Hematopoietic multipotent progenitor cell treated with erythropoietin and hydrocortisone succinate and interleukin-3 and kit ligand, for 17 days (in vitro differentiated cells): ENCODE results near the gene TNFSF13.
"Not testable (repeated sequence)": the region's sequence is repeated elsewhere in the genome, so short reads cannot be mapped to it uniquely, and the experiment has no call there.

Experiments
- DNase-seq: peaks from one replicate; pipeline ENCODE4 v3.0.0-alpha.2; 2015; ENCODE audit warnings: low spot score

The TNFSF13 gene

GRCh38 chr17:7591596-7591995 lies 33.0 kb downstream of the TNFSF13 start:
- no peak for DNase-seq

GRCh38 chr17:7592422-7593021 lies 34.0 kb downstream of the TNFSF13 start:
- no peak for DNase-seq

GRCh38 chr17:7593296-7593695 lies 34.7 kb downstream of the TNFSF13 start:
- no peak for DNase-seq

GRCh38 chr17:7597561-7597960 lies 39.0 kb downstream of the TNFSF13 start:
- not testable (repeated sequence) for DNase-seq

- DNase-seq, result no peak
Observed at GRCh38 chr17:7606280-7606679, 47.7 kb downstream of the TNFSF13 start.

- no peak for DNase-seq
Observed at GRCh38 chr17:7610641-7611040, 52.1 kb downstream of the TNFSF13 start.
